ENCODE data around the gene SURF6.
"Not testable (repeated sequence)": the region's sequence is repeated elsewhere in the genome, so short reads cannot be mapped to it uniquely, and the experiment has no call there.

SURF6 gene

DNA sequence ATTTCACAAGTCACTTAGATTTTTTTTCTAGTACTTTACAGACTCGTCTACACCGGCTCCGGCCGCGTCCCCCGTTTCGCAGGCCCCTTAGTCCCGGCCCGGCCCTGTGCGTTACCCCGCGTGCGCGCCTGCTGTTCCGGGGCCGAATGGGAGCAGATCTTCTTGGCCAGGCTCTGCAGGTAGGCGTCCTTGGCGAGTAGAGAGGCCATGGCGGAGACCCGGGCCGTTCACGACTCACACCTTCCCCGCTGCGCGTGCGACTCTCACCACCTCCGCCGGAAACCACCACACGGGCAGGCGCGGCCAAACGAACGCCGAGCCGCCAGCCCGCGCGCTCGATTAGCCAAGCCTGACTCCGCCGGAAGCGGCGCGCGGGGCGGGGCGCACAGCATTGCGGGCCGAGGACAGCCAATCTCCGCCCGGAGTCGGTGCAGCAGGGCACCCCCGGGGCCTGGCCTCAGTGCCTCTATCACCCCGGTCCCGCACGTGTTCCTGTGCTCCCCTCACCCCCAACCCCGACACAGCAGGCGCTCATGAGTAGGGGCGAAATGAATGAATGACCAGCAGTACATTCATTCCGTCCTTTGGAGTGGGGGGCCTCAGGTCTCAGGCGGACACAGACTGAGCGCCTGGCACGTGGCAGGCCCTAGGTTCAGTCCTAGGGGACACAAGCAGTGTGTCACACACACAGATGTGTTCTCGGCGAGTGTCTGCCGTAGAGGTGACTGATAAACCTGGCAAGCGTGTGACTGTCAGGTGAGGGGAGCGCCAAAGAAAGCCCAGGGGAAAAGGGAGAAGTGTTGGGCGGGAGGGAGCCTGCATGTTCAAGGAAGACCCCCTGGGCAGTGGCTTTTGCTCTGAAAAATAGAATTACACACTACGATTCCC lies at the start of gene SURF6:
SURF6 (minus strand) TSS at position 265 of the 888 bp plus-strand sequence; CDS start at position 209, 56 bp downstream.
- DNase-seq (ENCODE audit: low read depth), result peak; percentile 90

DNA sequence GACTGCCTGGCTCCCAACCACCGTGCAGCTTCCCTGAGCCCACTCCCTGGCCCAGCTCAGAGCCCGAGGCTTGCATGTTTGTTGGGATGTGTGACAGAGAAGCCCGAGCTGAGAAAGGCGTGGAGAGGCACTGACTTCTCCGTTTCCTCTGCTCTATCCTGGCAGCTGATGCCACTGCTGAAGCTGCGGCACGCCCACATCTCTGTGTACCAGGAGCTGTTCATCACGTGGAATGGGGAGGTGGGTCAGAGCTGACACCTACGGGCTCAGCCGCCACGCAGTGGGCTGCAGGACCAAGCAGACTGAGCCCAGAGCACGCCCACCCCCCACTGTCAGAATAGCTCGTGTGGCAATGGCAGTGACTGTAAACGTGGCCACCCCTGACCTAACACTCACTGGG lies 49.5 kb upstream of the SURF6 start:
- no peak for DNase-seq (ENCODE audit: low read depth)

DNA sequence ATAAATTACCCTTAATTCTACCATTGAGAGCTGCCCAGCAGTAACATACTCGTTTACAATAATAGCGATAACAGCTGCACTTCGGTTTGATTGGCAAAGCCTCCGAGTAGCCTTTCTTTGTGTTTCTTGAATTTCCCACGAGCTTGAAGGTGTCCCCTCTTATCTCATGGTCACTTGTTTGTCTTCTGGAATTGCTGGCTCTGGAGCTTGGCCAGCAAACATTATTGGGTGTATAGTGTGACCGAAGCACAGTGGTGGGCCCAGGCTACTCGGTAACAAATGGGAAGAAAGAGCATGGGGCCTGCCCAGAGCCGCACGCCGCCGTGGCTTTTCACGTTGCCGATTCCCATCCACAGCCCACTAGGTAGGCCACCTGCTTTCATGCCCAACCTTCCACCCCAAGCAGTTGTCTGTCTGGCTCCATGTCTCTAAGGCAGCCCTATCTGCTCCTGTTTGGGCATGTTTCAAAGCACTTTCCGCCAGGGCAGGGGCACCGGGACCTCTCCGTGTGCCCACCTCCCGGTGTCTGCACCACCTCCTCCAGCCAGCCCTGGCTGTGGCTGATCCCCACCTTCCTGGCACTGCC lies 48.8 kb upstream of the SURF6 start:
- no peak for DNase-seq (ENCODE audit: low read depth)

DNA sequence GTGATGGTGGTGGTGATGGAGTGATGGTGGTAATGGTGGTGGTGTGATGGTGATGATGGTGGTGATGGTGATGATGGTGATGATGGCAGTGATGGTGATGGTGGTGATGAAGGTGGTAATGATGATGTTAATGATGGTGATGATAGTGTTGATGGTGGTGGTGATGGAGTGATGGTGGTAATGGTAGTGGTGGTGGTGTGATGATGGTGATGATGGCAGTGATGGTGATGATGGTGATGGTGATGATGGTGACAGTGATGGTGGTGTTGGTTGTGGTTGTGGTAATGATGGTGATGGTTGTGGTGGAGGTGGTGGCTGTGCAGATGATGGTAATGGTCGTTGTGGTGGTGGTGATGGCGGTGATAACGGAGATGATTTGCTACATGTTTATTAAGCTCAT lies 47.5 kb upstream of the SURF6 start:
- DNase-seq (ENCODE audit: low read depth), result no peak

DNA sequence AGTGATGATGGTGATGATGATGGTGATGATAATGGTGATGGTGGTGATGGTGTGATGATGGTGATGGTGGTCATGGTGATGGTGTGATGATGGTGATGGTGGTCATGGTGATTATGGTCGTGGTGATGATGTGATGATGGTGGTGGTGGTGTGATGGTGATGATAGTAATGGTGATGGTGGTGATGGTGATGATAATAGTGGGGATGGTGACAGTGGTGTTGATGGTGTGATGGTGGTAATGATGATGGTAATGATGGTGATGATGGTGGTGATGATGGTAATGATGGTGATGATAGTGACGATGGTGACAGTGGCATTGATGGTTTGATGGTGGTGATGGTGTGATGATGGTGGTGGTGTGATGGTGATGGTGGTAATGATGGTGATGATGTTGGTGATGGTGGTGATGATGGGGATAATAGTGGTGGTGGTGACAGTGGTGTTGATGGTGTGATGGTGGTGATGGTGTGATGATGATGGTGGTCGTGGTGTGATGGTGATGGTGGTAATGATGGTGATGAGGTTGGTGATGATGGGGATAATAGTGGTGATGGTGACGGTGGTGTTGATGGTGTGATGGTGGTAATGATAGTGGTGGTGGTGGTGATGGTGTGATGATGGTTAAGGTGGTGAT lies 46.6 kb upstream of the SURF6 start:
- DNase-seq (ENCODE audit: low read depth), result no peak

DNA sequence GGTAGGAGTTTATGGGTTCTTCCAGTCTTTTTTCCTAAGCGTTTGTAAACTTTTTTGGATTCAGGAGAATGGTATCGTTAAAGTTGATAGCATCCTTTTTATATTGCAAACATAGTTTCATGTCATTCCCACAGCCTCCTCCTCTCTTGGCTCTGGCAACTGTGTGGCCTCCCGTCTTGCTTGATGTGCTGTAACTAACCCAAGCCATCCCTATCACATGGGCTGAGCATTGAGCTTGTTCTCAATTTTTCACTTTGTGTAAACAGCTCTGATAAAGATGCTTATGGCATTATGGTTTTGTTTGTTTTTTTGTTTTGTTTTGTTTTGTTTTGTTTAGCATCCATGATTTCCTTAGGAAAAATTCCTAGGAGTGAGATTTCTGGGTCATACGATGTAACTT lies 44.7 kb upstream of the SURF6 start:
- no peak for DNase-seq (ENCODE audit: low read depth)

DNA sequence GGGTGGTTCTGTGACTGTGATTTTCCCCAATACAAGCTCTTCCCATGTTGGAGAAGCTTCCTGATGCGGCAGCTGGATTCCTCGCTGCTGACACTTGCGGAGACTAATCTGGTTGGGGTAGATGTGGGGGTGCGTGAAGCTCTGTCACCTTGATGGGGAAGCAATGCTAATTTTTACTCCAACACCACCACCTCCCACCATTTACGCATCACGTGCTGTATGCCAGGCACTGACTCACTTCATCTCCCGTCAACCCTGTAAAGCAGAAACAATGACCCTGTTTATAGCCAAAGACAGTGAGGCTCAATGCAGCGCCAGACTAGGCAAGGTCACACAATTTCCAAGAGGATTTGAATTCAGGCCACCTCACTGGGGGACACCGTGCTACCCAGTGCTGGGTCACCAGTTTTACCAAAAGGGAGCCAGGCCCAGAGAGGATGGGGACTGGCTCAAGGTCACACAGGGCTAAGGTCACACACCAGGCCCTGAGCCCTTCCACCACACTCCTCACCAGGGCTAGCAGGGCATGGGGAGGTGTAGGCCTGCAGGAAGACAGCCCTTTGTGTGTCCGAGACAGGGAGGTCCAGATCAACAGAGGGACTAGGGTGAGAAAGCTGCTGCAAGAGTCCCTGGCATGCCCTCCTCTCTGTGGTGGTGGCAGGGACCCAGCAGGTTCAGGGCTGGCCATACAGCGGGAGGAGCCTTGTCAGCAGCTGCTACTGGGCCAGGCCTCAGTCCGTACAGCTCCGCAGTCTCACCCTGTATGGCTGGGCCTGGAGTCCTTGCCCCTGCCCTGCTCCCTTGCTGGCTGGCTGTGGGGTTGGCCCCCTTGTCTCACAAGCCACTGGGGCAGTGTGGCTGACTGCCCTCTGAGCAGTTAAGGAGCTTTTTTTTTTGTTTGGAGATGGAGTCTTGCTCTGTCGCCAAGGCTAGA lies 43.4 kb upstream of the SURF6 start:
- DNase-seq (ENCODE audit: low read depth), result no peak

DNA sequence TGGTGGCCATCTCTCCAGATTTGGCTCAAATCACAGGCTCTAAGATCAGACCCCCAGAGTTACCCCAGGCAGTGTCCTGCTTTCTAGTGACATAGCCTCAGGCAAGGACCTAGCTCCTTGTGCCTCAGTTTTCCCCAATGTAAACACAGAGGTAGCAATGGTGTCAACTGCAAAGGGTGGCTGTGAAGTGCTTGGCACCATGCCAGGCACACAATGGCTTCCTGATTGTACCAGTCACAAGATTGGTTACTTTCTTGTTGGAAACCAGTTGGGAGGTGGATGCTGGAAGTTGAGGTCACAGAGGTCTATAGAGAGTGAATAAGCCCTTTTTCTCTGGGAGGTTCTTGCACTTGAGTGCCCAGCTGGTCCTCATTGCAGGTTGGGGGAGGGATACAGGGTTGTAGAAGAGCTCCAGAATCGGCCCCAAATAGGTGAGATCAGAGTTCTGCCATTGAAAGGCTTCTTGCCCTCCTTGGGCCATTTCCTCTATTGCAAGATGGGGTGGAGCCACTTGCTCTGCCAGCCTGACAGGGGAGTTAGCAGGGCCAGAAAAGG lies 42.5 kb upstream of the SURF6 start:
- no peak for DNase-seq (ENCODE audit: low read depth)

DNA sequence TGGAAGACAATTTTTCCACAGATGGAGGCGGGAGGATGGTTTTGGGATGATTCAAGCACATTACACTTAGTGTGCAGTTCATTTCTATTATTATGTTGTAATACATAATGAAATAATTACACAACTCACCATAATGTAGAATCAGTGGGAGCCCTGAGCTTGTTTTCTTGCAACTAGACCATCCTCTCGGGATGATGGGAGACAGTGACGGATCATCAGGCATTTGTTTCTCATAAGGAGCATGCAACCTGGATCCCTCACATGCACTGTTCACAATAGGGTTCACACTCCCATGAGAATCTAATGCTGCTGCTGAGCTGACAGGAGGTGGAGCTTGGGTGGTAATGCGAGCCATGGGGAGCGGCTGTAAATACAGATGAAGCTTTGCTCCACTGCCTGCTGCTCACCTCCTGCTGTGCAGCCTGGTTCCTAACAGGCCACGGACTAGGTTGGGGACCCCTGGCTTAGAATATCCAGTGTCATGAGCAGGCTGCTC lies 41.8 kb upstream of the SURF6 start:
- no peak for DNase-seq (ENCODE audit: low read depth)

DNA sequence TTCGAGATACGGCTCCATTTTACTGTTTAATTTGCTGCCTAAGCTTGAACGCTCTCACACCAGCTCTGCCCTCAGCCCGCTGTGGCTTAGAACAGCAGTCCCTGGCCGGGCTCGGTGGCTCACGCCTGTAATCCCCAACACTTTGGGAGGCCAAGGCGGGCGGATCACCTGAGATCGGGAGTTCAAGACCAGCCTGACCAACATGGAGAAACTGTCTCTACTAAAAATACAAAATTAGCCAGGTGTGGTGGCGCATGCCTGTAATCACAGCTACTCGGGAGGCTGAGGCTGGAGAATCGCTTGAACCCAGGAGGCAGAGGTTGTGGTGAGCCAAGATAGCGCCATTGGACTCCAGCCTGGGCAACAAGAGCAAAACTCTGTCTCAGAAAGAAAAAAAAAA lies 41.3 kb upstream of the SURF6 start:
- DNase-seq (ENCODE audit: low read depth), result not testable (repeated sequence)

DNA sequence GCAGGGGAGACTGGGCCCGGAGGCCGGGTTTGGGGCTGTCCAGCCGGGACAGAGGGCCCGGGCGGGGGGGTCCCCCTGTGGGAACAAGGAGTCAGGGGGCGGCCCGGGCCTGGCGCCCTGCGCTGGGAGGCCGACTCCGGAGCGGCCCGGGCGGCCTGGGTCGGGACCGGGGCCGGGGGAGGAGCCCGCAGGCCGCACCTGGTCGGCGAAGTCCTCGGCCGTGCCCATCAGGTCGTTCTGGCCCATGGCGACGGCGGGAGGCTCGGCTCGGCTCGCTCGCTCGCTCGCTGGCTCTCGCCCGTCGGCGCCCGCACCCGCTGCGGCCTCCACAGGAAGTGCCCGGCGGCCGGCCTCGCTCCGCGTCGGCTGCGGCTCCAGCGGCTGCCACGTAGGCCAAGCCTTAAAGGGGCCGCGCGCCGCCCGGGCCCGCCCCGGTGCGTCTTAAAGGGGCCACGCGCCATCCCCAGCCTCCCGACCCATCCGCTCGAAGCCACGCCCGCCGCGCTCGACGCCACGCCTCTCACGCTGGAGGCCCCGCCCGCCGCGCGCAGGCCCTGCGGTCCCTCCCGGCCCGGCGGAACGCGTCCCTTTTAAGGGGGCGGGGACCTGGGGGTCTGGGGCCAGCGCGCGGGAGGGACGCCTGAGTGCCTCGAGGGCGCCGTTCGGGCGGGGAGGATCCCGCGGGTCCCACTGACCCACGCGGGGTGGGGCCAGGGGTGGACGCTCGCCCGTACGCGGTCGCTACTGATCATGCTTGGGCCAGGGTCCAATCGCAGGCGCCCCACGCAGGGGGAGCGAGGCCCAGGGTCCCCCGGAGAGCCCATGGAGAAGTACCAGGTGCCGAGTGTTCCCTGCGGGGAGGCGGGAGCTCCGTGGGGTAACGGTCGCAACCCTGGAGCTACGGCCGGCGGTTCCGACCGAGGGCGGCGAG lies 40.0 kb upstream of the SURF6 start, which contains the start of the genes STKLD1 and SURF4:
STKLD1 (plus strand) TSS at position 643 of the 931 bp plus-strand sequence; CDS start at position 751, 108 bp downstream.
SURF4 (minus strand) TSS at position 337 of the 931 bp plus-strand sequence; CDS start at position 246, 91 bp downstream.
- peak; percentile 92 for DNase-seq (ENCODE audit: low read depth)

DNA sequence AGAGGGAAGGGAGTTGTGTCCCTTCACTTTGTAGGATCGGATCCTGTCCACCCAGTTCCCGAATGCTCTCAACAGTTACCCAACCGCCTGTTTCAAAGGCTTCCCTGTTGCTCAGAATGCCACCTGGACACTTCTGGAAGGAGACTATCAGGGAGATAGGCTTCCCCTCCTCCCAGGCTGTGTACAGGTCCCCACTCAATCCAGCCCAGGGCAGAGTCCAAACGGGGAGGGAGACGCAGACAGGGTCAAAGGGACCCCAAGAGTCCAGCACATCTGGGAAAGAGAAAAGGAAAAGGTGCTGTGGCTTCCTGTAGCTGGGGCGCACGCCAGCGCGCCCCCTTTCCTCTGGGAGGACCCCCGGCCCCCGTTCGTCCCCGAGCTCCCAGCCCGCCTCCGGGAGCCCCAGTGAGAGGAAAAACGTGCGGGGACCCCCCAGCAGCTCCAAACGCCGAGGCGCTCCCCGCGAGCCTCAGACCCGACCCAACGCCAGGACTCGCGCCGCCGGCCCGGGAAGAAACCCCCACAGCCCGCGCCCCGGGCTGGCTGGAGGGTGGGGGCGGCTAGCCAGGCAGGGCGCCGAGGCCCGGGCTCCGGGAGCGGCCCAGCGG lies 39.2 kb upstream of the SURF6 start:
- no peak for DNase-seq (ENCODE audit: low read depth)

DNA sequence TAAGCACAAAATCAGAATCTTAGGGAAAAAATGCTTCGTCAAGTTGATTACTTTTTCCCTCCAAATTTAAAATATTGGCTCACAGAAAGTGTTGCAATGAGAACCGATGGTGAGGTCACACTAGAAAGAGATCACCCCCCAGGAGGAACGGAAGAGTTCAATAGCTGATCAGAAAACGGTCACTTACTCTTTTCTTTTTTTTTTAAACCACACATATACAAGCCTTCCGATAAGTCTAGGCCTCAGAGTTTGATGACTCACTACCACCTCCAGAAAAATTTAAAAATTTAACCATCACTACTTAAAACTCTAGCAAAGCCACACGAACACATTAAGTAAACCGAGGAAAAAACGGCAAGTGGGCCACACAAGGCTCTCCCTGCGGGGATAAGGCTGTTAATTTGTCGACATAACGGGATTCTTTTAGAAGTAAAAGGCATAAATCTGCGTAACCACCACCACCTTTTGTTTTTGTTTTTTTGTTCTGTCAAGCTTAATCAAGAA lies 38.7 kb upstream of the SURF6 start:
- no peak for DNase-seq (ENCODE audit: low read depth)

DNA sequence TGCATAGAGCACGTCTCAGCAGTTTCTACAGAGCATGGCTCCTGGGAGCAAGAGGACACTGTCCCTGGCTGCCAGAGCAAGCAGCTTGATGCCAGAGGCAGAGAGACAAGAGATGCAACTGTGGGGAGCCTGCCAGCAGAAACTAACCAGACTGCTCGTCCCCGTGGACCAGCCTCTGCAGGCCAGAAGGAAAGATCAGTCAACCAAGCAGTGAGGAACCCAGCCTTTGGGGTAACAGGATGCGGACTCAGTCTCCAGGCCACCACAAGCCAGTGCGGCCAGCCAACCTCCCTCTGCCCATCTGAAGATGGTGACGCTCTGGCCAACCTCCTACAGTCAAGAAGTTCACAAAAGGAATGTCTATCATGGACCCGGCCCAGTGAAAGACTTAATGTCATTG lies 36.2 kb upstream of the SURF6 start:
- no peak for DNase-seq (ENCODE audit: low read depth)

DNA sequence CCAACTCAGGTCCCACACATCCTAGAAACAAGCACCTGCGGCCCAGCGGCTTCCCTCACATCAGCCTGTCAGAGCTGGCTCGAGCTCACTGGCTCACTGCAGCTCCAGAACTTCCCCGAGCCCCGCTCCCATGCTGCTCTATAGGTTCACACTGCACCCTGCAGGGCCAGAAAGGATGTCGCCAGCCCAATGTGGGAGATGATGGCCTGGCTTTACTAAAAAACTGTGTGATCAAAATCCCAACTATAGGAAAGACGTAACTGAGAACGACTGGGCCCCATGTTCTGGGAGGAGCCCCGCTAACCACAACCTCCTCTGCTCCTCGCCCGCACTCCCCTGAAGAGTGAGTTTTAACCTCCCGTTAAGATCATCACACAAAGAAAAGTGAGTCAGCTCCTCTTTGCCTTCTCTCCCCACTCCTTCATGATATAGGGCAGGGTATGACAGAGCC lies 35.3 kb upstream of the SURF6 start:
- DNase-seq (ENCODE audit: low read depth), result peak; percentile 46

DNA sequence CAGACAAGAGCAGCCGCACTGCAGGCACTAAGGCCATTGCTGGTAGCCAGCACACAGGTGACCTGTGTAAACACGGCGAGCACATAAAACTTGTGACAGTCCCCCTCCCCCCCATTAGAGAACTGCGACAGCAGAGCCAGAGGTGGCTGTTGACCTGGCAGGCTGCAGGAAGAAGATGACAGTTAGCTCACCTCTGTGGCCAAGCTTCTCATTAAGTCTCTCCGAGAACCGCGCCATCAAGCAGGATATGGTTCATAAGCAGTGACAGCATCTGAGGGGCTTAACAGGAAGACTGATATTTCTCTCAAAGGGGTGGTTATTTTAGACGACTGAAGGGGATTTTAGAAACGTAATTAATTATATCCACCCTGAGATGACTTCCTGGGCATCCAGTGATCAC lies 34.7 kb upstream of the SURF6 start:
- DNase-seq (ENCODE audit: low read depth), result no peak

DNA sequence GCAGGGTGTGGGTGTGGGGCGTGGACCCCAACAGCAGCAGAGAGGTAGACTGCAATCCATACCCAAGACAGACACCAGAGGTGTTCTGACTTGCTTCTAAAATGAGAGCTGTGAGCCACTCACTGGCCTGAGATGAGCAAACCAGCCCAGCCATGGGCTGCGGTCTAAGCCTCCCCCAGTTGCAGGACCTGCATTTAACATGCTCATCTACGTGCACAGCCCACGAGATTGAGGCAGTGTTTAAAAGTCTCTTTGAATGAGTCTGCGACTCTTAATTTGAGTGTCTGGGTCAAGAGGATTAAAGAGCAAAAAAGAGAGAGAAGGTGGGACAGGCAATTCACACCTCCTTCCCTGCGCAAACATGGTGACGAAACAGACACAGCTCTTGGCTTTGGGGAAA lies 33.9 kb upstream of the SURF6 start:
- DNase-seq (ENCODE audit: low read depth), result no peak

DNA sequence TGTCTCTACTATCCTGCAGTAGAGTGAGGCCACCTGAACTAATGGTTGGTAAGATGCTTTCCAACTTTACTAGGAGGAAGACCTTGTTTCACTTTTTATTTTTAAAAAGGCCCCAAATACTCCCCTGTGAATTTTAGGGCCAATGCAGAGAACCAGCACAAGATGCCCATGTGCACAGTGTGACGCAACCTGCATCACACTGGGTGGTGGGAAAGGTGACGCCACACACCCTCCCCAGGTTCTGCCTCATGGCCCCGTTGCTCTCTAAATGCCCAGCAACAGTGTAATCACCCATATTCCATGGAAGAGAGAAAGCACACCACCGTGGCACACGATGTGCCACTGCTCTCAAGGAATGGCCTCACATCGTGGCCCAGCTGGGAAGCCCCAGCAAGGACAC lies 33.4 kb upstream of the SURF6 start:
- no peak for DNase-seq (ENCODE audit: low read depth)

DNA sequence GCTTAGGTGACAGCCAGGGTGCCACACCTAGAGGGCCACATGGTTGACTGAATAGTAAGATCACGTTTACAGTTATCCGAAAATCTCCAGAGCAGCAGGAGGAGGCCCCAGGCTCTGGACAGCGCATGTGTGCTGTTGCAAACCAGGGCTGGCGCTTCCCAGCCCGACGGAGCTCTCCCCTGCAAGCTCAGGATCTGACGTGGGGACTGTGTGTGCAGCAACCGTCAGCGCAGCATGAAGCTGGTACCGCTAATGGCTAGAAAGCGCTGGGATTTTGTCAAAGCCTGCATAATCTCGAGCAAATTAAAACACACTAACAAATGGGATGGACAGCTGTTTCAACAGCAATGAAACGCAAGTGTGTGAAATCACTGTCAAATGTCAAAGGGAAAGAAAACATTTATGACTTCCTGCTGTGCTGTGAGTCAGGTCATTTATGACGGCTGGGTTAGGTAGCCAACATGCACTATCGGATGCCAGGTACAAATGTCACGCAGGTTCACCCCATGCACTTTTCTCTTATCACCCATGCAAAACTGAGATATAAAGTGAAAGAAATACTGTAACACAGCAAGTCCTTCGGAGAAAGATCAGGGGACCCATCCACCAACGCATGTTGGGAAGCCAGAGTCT lies 32.4 kb upstream of the SURF6 start:
- no peak for DNase-seq (ENCODE audit: low read depth)

All from activated T-helper 1 cell treated with Interleukin-2 at 50 U/mL for 16 hours (primary cell).